HEK293T (cell line): ENCODE measurements around the gene PLS3.

Experiments used
- FOXA1 ChIP-seq: fragments of 450-650 bp; IDR thresholded peaks from 2 replicates; pipeline ENCODE4 v1.6.1; 2016; ENCODE audit warnings: mild to moderate bottlenecking
- FOXM1 ChIP-seq: fragments of 450-650 bp; IDR thresholded peaks from 2 replicates; pipeline ENCODE4 v1.6.1; 2017; ENCODE audit warnings: mild to moderate bottlenecking, borderline replicate concordance
- SP1 ChIP-seq: fragments of 450-650 bp; IDR thresholded peaks from 2 replicates; pipeline ENCODE4 v1.6.1; 2017
- ZNF384 ChIP-seq: fragments of 450-650 bp; IDR thresholded peaks from 2 replicates; pipeline ENCODE4 v1.6.1; 2016

DNA sequence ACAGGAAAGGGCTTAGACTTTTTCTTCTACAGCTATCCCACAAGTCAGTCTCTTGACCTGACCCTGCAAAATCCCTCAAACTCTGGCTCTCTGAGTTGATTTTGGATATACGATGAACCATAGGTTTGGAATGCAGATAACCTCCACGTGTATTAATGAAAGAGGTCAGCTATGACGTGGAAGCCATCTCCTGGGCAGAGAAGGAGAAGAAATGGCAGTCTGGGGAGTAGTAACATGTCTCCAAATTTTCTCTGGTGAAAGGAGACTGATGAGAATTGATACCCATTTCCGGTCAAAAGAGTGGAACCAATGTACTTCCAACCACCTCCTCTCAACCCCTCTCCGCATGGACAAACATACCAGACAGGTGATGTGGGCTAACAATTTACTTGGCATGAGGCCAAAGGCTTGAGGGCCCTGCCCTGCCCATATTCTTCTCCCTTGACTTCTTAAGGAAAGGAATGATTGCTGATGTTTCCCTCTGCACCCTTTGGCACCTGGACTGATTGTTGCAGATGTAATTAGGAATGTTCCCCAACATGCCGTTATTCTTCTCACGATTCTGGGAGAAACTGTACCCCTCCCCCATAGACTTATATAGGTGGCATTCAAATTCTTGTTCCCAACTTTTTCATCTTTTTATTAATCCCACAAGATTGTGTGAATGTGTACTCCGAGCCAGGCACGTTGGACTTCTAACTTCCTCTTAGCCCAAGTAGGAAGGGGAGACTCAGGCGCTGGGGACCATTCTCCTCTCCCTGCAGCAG is 580 bp upstream of the PLS3 start:
- TF ChIP-seq SP1: no peak
- TF ChIP-seq ZNF384: no peak
- no peak for TF ChIP-seq FOXM1
- TF ChIP-seq FOXA1: no peak
